Dedifferentiated amniotic fluid mesenchymal stem cell (primary cell): ENCODE results near the gene SPSB3.
"Not testable (repeated sequence)": the region's sequence is repeated elsewhere in the genome, so short reads cannot be mapped to it uniquely, and the experiment has no call there.

Source experiments
- DNase-seq: peaks from one replicate; pipeline ENCODE4 v3.0.0-alpha.2; 2016; ENCODE audit errors: extremely low spot score

The SPSB3 gene

DNA sequence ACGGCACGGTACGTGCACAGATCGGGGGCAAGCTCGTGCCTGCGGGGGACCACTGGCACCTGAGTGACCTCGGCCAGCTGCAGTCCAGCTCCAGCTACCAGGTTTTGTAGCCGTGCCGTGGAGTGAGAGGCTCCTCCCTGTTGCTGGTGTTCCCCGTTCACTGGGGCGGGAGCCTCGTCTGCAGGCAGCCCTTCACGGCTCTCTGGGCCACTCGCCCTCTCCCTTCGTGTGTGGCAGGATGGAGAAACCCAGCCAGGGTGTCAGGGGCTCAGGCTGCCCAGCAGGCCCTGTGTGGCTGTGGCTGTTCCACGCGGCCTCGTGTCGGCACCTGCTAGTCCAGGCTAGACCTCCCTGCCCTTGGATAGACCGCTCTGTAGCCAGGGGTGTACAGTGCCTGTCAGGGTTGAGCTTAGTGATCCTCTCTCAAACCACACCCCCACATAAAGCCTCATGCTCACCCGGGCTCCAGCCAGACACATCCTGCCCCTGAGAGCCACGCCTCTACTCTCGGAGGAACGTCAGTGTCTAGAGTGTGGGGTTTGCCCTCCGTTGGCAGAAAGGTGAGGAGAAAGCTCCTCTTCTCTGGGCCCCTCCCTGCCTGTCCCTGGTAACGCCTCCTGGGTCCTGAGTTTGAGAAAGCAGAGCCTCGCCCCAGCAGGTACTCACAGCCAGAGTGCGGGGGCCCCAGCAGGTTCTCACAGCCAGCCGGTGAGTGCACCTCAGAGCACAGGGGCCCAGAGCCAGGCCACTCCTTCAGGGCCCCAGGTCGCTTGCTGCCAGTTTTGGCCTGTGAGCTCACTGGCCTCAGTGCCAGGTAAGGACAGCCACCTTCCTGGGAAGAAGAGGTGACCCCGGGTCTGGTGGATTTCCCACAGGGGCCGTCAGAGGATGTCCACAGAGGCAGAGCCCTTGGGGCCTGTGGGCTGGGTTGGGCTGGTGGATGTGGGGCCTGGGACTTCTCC lies 38.7 kb downstream of the SPSB3 start:
- no peak for DNase-seq

DNA sequence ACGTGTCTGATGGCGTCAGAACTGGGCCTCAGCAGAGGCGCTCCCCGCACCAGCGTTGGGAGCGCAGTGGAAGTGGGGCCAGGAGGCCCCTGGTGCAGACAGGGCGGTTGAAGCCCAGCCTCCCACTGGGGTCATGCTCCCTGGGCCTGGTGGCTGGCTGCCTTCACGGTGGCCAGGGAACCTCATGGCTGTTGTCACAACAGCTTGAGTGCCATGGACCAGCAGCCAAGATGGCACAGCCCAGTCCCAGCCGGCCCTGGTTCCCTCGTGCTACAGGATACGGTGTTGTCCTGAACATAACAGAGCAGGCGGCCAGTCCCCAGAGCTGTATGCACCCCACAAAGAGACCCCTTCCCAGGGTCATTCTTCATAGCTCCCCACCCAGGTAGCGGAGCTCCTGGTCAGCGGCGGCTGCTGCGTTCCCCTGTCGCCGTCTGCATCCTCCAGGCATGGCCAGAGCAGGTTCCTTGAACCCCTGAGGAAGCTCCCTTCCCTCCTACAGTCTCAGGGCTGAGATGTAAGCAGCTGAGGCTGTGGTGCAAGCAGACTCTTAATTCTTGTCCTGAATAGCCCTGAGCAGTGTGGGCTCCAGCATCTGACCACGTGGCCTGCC lies 40.7 kb downstream of the SPSB3 start:
- no peak for DNase-seq

DNA sequence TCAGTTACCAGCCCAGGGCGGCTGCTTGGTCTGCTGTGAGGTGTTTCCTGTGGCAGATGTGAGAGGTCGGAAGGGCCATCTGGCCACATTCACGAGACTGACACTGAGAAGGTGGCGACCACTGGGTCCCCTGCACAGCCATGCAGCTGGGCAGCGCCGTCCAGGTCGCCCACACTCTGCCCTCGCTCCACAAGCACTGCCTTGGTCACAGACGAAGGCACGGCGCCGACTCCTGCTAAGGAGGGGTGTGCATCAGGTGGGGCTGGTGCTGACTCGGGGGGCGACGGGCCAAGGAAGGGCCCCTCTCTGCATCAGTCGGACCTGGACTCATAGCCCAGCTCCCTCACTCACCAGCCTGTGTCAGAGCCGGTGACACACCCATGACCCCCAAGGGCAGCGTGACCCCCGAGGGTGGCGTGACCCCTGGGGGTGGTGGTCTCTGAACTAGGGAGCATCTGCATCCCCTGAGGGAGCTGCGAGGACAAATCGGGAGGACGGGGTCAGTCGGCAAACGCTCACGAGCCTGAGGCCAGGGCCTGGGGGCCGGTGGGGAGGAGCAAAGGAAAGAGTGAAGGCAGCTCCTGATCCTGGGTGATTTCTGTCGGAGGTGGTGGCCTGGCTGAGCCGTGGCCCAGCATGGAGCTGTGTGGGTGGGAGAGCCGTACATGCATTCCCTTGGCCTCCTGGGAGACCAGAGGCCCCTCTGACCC lies 41.4 kb downstream of the SPSB3 start:
- no peak for DNase-seq

DNA sequence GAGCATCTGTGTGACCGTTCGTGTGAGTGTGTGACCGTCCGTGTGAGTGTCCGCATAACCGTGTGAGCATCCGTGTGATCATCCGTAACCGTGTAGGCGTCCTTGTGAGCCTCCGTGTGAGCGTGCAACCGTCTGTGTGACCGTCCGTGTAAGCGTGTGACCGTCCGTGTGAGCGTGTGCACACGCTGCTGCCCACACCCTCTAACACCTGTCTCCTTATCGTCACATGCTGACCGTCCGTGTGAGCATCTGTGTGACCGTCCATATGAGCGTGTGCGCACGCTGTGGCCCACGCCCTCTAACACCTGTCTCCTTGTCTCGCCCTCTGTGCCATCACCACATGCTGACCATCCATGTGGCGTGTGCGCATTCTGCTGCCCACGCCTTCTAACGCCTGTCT lies 42.1 kb downstream of the SPSB3 start:
- DNase-seq = no peak

DNA sequence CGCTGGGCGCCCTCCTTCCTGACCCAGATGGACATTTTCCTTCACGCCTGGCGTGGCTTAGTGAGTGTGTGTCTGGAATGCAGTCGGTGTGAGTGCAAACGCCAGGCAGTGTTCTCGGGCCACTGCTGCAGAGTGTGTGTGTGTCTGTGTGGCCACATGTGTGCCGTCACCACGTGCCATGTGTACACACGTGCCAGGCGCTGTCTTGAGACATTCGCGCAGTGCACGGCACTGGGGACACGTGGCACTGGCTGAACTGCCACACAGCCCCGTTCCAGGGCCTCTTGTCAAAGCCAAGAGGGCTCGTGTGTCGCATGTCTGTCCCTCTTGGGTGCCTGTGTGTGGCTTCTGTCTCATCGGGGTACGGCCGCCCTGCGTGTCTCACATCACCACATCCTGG lies 47.6 kb downstream of the SPSB3 start:
- DNase-seq = no peak

DNA sequence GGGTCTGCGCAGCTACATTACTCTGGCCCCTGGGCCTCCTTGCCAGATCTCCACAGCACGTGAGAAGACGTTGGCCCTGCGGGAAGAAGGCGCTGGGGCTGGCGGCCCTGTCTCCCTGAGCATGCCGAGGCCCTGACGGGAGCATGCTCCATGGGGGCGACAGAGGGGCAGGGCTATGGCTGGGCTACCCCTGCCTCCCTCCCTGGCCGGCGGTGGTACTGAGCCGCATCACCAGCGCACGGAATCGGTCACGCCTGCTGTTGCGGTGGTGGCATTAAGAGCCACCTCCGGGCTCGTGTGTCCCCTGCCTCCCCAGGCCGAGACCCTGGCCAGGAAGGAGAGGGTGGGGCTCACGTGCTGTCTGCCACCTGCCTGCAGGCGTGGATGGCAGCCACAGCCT lies 48.2 kb downstream of the SPSB3 start:
- DNase-seq = no peak

DNA sequence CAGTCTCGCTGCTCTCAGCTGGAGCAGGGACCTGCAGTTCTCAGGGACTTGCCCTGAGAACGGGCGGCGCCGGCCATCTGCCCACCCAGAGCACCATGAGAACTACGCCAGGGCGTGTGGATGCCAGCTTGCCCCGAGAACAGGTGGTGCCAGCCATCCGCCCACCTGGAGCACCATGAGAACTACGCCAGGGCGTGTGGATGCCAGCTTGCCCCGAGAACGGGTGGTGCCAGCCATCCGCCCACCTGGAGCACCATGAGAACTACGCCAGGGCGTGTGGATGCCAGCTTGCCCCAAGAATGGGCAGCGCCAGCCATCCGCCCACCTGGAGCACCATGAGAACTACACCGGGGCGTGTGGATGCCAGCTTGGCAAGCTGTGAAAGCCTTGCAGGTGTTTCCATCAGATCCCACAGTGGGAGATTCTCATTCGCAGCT lies 49.8 kb downstream of the SPSB3 start:
- DNase-seq = not testable (repeated sequence)

DNA sequence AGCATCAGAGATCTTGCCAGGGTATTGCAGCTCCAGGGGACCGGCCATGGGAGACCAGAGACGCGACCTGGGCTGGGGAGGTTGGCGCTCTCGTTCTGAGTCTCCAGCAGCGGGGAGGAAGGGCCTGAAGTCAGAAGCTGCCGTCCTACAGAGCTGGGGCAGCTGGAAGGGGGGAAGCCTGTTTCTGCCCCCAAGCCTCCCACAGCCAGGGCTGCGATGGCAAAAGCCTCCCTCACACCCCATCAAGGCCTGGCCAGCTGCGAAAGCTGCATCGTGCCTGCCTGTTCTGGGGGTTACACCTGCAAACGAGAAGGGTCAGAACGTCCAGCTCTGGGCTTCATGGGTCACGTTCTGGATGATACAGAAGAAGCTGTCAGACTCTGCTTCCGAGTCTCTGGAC lies 50.3 kb downstream of the SPSB3 start:
- DNase-seq = no peak

DNA sequence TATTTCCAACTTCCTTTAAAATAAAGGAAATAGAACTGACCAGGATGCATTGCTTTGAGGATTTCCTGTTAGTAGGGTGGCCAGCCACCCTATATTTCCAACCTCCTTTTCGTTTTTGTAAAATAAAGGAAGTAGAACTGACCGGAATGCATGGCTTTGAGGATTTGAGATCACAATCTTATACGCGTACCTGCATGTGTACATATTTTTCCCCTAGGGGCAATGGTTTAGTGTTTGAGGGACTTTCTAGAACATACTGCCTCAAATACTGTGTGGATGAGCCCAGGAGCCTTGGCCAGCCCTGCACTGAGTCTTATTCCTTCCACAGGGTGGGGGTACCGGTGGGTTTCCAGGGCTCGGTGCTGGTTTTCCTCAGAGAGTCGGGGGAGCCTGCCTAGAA lies 50.8 kb downstream of the SPSB3 start:
- DNase-seq = no peak

DNA sequence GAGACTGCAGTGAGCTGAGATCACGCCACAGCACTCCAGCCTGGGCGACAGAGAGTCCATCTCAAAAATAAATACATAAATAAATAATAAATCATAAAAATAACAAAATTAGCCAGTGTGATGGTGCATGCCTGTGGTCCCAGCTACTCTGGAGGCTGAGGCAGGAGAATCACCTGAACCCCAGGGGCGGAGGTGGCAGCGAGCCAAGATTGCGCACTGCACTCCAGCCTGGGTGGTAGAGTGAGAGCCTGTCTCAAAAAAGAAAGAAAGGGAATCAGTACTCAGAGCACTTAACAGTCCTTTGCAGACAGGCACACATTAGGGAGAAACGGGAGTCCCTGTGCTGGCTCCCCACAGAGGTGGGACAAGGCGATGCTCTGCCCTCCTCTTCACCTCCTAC lies 51.3 kb downstream of the SPSB3 start:
- no peak for DNase-seq

DNA sequence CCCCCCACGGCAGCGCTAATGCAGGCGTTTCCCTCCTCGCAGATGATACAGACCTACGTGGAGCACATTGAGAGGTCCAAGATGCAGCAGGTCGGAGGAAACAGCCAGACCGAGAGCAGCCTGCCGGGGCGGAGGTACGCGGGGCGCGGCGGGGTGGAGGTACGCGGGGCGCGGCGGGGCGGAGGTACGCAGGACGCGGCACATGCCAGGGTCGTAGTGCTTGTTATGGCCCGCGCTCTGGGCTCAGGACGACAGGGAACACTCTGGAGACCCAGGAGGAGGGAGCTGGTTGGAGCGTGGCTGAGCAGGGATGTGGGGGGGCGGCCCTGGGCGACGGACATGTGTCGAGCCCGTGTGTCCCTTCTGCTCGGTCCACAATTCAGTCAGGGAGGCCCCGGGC lies 52.9 kb downstream of the SPSB3 start:
- no peak for DNase-seq

DNA sequence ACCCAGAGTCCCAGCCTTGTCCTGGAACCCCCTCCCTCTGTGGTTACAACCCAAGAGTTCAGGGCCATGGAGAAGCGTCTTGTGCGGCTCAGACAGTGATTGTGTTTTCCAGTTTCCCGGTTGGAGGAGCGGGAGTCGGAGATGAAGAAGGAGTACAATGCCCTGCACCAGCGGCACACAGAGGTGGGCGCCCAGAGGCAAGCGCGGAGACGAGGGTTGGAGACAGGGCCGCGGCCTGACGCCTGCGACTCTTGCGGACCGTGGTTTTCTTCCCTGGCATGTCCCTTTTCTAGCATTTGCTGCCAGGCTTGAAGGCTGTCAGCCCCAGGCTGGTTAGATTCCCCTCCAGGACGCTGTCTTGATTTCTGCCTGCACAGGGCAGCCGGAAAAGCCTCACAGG lies 53.3 kb downstream of the SPSB3 start:
- DNase-seq = no peak

DNA sequence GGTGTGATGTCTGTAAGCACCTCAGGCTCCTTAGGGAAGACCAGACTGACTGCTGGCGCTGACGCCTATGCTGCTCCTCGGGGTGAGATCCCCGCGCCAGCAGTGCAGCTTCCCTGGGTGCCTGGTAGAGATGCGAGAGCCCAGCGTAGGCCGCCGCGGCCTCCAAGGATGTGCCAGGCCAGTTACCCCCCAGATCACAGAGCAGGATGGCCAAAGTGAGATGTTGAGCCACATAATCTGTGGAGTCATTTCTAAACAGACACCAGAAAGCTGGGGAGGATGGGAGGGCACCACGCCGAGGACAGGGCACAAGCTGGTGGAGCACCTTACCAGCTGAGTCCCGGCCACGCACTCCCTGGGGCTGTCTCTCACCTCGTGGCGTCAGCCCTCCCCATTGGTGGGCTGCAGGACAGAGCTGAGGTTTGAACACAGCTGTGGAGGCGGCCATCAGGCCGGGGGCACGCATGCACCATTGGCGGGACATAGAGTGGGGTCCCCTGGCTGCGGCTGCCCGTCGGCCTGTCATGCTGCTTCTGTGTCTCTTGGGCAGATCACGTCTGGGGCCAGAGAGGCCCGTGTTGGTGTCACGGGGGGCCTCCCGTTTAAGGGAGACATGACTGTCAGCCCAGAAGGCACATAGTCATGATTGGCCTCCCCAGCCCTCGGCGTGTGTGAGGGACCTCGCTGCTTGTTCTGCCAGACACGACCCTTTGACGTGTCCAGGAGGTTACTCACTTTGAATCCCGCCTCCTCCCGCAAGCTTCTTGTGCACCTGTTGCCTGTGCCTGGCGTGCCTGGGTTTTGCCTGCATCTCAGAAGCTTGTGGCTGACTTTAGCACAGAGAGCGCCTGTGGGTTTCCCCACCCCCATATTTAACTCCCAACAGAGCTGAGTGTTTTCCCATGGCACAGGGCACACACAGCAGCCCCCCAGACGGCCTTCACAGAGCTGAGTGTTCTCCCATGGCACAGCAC lies 54.4 kb downstream of the SPSB3 start:
- DNase-seq = no peak
